Measurements from ENCODE around the gene PARD3B.
A peak's percentile ranks its signal among the peaks of the same experiment; 100 is the strongest.

Gene PARD3B, protein sequence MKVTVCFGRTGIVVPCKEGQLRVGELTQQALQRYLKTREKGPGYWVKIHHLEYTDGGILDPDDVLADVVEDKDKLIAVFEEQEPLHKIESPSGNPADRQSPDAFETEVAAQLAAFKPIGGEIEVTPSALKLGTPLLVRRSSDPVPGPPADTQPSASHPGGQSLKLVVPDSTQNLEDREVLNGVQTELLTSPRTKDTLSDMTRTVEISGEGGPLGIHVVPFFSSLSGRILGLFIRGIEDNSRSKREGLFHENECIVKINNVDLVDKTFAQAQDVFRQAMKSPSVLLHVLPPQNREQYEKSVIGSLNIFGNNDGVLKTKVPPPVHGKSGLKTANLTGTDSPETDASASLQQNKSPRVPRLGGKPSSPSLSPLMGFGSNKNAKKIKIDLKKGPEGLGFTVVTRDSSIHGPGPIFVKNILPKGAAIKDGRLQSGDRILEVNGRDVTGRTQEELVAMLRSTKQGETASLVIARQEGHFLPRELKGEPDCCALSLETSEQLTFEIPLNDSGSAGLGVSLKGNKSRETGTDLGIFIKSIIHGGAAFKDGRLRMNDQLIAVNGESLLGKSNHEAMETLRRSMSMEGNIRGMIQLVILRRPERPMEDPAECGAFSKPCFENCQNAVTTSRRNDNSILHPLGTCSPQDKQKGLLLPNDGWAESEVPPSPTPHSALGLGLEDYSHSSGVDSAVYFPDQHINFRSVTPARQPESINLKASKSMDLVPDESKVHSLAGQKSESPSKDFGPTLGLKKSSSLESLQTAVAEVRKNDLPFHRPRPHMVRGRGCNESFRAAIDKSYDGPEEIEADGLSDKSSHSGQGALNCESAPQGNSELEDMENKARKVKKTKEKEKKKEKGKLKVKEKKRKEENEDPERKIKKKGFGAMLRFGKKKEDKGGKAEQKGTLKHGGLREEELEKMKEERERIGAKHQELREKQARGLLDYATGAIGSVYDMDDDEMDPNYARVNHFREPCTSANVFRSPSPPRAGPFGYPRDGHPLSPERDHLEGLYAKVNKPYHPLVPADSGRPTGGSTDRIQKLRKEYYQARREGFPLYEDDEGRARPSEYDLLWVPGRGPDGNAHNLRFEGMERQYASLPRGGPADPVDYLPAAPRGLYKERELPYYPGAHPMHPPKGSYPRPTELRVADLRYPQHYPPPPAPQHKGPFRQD (N-terminal part only)

DNA sequence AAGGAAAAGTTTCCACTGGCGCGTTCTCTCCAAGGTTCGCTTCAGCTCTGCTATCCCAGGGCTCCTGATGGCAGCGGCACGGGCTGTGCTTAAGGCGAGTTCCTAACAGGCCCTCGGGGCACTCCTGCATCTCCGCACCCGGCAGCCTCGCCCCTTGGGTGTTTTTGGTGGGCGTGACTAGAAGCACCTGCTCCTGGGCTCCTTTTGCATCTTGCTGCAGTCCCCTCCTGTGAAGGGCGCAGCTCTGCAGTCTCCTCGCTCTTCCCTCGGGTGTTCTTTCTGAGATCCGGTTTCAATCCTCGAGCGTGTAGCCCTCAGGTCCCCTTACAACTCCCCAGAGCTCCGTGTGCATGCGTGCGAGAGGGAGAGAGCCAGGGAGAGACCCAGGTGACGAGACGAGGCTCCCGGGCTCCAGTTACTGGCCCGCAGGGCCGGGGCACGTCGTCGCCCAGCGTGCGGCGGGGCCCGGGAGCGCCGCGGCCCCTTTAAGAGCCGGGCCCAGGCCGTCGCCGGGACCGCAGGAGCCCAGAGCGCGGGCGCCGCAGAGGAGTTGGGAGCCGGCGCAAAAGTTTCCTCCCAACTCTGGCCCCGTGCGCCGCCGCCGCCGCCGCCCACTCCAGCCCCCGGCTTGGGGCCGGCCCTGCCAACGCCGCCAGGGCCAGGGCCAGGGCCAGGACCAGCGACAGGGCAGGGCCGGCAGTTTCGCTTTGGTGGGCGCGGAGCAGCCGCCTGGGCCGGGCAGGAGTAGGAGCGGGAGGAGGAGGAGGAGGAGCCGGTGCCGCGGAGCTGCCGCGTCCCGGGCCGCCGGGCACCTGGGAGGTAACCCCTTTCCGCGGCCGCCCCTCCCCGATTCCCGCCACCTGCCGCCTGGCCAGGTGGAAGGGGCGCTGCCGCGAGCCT, at the start of gene PARD3B:
Gene PARD3B, plus strand, starts transcription at position 515 of the 900 bp plus-strand sequence. CDS start 525 bp downstream, outside the sequence.
- DNase-seq = peak; percentile 87

DNA sequence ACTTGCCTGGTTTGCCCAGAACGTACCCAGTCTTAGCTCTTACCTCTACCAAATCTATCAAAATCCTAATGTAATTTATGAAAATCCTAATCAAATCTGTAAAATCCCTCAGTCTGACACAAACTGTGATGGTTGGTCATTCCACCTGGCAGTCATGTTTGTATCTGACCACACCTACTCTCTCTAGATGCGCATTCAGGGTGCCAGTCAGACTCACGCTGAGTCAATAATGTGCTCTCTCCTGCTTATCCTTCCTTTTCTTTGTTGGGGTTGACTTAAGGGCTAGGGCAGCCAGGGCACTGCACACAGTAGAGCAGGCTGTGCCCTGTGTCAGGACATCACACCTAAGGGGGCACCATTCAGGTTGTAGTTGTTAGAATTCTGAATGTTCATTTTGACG, 48.5 kb upstream of the PARD3B start:
- DNase-seq = no peak

DNA sequence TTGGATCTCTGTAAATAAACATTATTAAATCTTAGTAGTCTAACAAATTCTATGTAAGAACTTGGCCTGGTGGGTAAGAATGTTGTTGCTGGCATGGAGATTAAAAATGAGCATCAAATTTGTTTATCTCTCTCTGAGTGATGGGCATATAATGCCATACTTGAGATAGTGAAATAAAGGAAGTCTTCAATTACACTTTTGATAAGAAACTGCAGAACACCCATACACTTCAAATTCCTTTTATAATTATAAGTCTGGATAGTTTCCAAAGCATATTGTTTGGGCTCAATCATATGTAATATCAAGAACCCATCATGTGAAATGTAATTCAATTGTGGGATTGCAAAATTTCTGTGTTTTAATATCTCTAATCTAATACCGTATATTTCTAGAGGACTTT, 47.4 kb upstream of the PARD3B start:
- no peak for DNase-seq

DNA sequence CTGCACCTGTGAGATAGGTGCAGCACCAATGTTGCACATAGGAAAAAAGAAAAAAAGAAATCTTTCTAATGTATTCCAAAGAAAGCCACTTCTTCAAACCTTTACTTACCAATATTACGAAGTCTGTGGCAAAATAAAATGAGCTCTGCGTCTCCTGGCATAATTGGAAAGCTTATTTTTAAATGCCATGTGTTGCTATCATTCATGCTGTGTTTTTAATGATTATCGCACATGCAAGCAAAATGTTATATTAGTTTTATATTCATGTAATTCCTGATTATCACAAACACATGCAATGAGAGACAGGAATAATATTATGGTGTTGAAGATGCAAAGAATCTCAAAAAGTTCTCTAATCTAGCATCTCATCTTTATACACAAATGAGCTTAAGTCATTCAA, 47.0 kb upstream of the PARD3B start:
- no peak for DNase-seq

DNA sequence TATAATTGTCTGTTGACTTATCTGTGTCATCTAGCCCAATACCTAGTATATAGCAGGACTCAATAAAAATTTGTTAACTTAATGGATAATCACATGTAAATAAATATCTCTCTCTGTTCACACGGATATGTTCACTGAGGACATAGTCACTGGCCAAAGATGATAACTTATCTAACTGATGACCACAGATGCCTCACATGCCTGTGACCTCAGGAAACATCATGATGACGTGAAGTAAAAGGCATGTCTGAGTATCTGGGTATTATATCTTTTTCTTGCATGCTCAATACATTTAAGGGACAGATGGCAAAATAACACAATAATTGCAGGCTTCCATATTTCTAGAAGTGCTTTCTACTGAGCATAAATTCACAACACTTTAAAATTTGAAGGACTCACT, 41.4 kb upstream of the PARD3B start:
- DNase-seq = no peak

DNA sequence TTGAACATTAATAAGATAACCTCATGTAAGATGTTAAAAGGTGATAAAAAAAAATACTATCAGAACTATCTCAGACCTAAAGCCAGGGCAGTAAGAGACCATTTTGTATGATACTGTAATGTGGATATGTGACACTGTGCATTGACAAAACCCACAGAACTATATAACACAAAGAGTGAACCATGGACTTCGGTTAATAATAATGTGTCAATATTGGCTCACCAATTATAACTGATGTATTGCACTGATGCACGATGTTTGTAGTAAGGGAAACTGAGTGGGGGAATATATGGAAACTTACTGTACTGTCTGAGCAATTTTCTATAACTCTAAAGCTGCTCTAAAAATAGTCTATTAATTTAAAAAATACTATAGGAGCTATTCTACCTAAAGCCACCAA, 40.7 kb upstream of the PARD3B start:
- no peak for DNase-seq

DNA sequence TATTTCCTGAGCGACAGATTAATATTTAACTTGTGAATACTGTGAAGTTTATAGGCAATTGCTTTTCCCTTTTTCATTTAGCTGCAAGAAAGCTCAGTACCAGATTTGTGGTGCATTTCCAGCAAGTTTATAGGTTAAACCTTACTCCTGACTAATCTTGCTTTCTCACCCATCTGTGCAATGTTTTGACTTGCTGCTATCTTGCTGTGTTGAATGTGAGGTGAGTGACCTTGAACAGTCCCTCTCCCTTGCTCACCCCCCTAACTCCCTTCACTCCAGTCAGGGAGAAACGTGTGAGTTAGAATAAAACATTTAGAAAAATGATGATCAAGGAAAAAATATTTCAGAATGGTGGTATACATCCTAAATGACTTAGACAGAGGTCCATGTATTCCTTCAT, 39.8 kb upstream of the PARD3B start:
- DNase-seq = no peak

DNA sequence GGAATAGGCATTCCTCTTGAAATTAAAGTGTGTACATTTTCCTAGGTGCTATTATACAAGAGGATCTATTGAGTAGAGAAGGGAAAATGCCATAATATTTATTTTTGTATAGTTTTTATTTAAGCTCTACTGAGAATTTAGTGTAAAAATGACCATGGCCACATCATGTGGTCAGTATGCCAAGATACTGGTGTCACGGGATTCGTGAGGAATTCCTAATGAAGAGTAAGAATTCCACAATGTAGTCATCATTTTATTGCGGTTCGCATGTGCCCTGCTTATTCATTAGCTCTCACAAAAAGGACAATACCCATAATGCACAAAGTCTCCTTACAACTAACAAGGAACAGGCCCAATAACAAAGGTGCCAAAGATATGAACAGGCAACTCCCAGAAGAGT, 39.3 kb upstream of the PARD3B start:
- no peak for DNase-seq

DNA sequence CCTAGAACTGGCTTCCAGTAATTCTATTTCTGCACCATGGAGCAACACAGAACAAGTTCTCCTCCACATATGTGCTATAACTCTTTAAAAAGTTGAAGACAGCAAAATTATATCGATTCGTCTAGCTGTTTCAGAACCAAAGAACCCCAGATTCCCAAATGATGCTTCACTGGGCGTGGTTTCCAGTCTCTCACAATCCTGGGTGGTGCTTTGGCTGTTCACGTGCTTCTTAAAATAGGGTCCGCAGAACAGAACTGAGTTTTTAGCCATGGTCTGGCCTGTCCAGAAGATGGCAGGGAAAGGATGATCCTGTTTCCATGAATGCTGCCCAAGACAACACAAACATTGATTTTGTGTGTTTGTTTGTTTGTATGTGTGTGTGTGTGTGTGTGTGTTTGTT, 37.6 kb upstream of the PARD3B start:
- DNase-seq = no peak

DNA sequence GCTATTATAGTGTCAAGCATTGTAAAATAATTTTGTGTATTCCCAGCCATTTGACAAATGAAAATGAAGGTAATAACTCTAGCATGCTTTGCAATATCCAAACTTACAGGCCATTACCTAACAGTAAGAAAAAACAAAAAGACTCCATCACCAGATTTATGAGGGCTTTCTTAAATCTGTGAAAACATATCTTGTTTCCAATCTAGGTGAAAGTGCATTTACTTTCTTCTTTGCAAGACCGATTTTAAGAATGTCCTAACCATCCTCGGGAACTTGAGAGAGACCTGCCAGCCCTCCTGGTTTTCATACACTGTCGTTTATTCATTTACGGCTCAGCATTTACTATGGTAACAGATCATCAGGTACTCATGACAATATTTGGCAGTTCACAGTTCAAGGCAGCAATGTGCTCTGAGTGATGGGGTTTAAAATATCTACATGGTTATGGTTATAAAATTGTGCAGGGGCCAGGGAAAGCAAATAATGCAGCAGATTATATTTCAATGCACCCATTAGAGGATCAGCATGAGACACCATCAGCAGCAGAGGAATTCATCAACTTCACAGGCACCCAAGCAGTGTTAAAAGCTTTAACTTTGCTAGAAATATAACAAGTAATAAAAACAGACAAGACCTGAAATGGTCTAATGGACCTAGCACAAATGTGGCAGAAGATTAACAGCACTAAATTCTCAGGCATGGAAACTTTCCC, 34.4 kb upstream of the PARD3B start:
- DNase-seq = no peak

DNA sequence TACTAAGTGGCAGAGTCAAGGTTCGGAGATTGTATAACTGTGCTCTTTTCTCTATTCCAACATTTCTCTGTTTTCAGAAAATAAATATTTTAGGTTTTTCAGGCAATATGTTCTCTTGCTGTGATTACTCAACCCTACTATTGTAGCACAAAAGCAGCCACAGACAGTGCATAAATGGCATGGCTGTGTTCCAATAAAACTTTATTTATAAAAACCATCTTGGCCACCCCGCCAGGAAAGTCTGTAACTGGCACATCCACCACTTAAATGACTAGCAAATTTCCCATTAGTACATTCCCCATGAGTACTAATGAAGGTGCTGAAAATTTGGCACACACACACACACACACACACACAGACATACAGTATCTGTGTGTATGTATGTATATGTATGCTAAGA, 30.8 kb upstream of the PARD3B start:
- DNase-seq = no peak

DNA sequence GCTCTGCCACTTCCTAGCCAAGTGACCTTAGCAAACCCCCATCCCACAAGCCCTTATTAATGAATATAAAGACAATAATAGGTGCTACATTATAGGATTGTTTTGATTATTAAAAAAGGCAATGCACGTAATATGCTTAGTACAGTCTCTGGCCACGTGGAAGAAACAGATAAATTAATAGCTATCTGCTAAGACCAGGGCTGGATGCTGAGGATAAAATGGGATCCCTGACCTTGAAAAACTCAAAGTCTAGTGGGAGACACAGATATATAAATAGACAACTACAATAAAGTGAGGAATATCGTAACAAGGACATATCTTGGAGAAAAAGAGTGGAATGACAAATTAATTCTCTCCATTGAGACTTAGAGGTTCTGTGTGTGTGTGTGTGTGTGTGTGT, 29.9 kb upstream of the PARD3B start:
- DNase-seq = no peak

DNA sequence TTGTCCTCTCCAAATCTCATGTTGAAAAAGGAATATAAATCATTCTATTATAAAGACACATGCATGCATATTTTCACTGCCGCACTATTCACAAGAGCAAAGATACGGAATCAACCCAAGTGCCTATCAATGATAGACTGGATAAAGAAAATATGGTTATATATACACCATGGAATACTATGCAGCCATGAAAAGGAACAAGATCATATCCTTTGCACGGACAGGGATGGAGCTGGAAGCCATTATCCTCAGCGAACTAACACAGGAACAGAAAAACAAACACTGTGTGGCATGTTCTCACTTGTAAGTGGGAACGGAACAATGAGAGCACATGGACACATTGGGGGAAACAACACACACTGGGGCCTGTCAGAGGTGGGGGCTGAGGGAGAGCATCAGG, 28.1 kb upstream of the PARD3B start:
- no peak for DNase-seq

DNA sequence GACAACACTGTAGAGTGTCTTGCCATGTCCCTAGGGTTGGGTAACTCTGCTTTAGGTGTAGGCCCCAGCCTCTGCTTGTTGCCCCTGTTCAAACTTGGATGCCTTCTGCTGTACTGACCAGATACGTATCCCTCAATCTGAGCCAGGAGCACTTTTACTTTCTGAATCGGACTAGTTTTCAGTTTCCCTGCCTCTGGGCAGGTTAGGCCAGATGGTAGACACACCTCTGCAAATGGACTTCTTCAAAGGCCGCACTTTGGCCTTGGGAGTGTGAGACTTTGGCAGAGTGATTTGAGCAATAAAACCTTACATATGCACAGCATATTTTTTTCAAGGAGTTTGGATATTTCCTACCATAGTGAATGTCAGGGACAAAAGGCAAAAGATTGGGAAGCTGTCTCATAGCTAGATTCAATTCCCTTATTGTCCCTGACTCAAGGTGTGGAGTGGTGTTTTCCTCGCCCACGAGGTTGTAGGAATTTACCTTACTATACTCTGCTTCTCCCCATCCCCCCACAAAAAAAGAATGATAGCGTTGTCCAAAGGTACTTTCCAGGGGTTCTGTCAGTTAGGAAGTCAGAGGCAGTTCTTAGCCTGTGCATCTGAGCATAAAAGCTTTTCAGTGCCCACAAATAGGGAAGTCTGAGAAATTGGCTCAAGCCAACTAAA, 15.3 kb upstream of the PARD3B start:
- no peak for DNase-seq

DNA sequence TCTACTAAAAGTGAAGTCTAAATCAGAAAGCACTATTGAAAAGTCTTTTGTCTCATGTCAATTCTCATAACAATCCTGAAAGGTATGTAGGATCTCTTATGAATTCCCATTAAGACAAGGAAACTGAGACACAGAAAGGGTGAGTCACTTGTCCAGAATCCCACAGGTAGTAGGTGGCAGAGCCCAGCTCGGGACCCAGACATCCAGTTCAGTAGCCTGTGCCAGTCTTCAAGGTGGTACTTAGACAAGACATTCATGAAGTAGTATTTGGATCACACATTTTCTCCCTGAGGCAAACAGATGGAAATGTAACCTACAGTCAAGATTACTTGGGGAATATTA, 14.8 kb upstream of the PARD3B start:
- no peak for DNase-seq

DNA sequence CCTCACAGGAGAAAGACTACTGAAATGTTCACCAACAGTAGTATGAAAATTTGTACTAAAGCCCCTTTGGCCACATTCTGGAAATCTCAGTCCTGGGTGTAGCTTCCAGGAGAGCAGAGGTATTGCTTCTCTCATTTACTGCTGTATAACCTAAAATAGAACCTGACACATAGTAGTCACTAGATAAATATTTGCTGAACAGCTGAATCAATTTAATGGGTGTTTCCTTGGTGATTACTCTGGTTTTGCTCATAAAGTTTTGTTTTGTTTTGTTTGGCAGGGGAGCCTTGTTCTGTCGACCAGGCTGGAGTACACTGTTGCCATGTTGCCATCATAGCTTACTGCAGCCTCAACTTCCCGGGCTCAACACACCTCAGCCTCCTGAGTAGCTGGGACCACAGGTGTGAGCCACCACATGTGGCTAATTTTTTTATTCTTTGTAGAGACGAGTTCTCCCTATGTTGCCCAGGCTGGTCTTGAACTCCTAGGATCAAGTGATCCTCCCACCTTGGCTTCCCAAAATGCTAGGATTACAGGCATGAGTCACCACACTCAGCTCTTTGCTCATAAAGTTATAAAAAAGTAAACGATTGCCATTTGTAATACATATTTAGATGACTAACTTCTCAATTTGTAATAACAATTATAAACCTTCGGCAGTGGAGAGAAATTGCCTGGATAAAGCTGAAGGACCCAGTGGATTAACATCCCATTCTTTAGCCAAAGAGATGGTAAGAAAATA, 11.5 kb upstream of the PARD3B start:
- DNase-seq = peak; percentile 64

DNA sequence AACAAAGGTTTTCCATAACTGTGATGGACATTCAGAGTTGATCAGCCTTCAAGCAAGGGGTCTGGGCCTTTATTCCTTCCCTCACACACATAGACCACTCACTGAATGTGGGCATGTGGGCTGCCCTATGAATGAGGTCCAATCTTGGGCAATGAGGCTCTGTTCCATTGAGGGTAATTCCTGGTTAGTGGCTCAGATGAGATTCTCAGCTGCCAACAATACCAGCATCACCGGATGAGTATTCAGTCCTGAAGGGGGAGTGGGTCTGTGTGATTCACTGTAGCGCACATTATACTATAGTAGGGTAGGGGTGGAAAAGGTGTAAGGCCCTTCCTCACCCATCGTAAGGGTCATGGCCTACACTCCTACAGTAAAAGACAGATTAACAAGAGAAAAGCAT, 9.9 kb upstream of the PARD3B start:
- no peak for DNase-seq

DNA sequence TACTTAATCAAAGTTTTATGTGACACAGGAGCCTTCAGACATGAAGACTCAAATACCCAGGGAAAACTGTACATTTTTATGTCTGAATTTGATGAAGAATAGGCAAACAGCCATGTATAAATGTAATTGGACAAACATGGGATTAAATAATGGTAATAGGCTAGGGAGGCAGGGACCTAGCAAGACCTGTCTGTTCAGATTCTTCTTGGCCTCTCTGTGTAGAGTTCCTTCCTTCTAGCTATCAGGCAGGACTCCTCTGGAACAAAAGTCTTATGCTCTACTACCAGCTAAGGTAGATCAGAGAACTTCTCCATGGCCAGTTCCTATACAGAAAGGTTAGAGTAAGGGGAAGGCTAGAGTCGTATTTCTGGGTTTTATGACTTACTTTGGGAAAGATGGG, 9.5 kb upstream of the PARD3B start:
- no peak for DNase-seq

DNA sequence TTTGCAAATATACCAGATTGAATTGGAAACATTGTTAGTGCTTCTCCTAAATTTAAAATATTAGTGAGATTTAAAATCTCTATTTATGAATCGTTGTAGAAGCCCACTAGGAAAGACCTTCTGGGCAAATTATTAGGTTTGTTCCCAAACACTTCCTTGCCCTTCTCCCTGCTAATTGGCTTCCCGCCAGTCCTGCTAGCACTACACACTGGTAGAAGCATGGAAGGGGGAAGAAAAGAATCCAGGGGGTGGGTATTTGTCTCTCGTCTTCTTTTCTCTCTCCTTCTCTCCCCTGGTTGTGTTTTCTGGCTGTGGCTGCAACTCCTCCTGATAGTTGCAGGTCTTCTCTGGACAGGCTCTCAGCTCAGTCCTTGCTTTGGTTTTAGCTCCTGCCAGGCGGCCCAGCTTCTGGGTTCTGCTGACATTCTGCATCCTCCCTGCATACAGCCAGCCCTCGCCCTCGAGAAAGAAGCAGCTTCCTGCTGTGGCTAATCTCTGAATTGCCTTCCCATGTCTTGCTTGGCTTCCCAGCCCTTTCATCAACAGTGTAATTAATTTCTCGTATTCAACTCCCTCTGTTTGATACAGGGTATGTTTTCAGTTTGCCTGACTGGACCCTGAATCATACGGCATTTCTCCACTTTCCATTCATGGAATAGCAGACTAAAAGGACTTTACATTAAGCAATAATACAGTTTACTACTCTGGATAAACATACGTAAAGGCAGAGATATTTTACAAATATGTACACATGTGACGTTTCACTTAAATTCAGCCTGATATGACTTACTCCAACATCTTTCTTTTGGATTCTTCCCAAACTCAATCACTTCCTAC, 6.9 kb upstream of the PARD3B start:
- no peak for DNase-seq

DNA sequence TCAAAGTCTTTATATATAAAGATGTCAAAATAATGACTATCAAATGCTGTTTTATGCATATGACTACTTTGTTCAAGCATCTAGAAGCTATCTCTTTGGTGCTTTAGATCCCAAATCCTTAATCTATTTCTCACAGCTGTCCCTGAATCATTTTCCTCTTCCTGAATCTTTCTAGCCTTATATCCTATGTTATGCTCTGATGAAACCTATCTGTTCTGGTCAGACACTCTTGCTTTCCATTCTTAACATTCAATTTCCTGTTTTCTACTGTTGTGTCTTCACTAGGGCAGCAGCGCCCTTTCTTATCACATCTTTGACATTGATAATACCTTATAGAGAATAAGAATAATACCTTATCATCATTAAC, 6.3 kb upstream of the PARD3B start:
- no peak for DNase-seq
